HCT116 (cell line): Measurements from ENCODE around the gene ACKR1. TPM values are rescaled to one million over a fixed set of nuclear protein-coding genes. Genes with fewer than 3 reads are reported as not detected.

ENCODE experiments used
- ATAC-seq: fragments of 200-7000 bp; cut with Tn5 transposase; 2 replicates; pipeline ENCODE4 v1.9.1; 2020; ENCODE audit warnings: mild to moderate bottlenecking, moderate library complexity
- BruUV-seq: library from RNA; stranded (reverse); fragments of 400-500 nt; replicated peaks from 2 replicates; lab custom pipeline; 2021; lab: Mats Ljungman, UMichigan
- CTCF ChIA-PET: fragments of 300-600 bp; sonication (Branson Sonifier 250); formaldehyde crosslinking; loops from one replicate; lab custom pipeline; 2021; ENCODE audit warnings: antibody characterized with exemption; lab: Charles Lee
- POLR2A ChIA-PET: fragments of 300-600, 350-600 bp; sonication (Branson Sonifier 250); formaldehyde crosslinking; loops from one replicate; lab custom pipeline; 2021; ENCODE audit warnings: antibody characterized with exemption; lab: Charles Lee
- RAD21 ChIA-PET, 2 experiments: fragments of 300-600 bp; sonication (Branson Sonifier 250); formaldehyde crosslinking; loops; one replicate each; lab custom pipeline; 2023; ENCODE audit warnings: low total read pairs in 2 of 2; ENCODE audit not compliant: uncharacterized antibody in 2 of 2, unreplicated experiment in 2 of 2, low non-redundant PET in 1 of 2; lab: Charles Lee
- DNase-seq: peaks from one replicate; pipeline ENCODE4 v3.0.0-alpha.2; 2010; ENCODE audit warnings: low read depth, low spot score
- H2AFZ ChIP-seq: fragments of 200-600 bp; shearing (Covaris generic), sonication (generic); 2 replicates; pipeline ENCODE4 v1.6.1; 2017; ENCODE audit warnings: low read depth, mixed run types, mixed read lengths, antibody characterized with exemption, low read length; ENCODE audit not compliant: poor library complexity, severe bottlenecking
- H3K27ac ChIP-seq: 2 replicates; pipeline ENCODE4 v1.5.1; 2012; ENCODE audit warnings: low read depth, low read length
- H3K27me3 ChIP-seq: fragments of 200-600 bp; sonication (generic); 2 replicates; pipeline ENCODE4 v1.6.1; 2016; ENCODE audit warnings: mixed run types, low read length, mixed read lengths; ENCODE audit not compliant: insufficient read depth
- H3K36me3 ChIP-seq, 2 experiments: fragments of 200-500 bp in 1 of 2; fragments of 200-600 bp in 1 of 2; sonication (Bioruptor generic) in 1 of 2; sonication (generic) in 1 of 2; 2 replicates each; pipeline versions ENCODE4 v1.5.1 to v1.6.1; 2014 to 2016; ENCODE audit warnings: low read length in 2 of 2, inconsistent platforms in 1 of 2, mixed read lengths in 1 of 2, mixed run types in 1 of 2; ENCODE audit not compliant: insufficient read depth in 2 of 2, control insufficient read depth in 1 of 2
- H3K4me1 ChIP-seq, 2 experiments: fragments of 200-600 bp in 1 of 2; sonication (generic) in 1 of 2; 2 replicates each; pipeline versions ENCODE4 v1.5.1 to v1.6.1; 2012 to 2017; ENCODE audit warnings: low read length in 2 of 2, inconsistent platforms in 1 of 2, mild to moderate bottlenecking in 1 of 2, mixed read lengths in 1 of 2, mixed run types in 1 of 2, moderate library complexity in 1 of 2; ENCODE audit not compliant: insufficient read depth in 2 of 2, control insufficient read depth in 1 of 2
- H3K4me2 ChIP-seq: fragments of 200-600 bp; sonication (generic); 2 replicates; pipeline ENCODE4 v1.6.1; 2017; ENCODE audit warnings: mixed run types, low read length, mixed read lengths
- H3K4me3 ChIP-seq, 2 experiments: fragments of 200-600 bp in 1 of 2; sonication (generic) in 1 of 2; replicated peaks in 1 of 2; 2 replicates each; pipeline ENCODE4 v1.5.1; 2011 to 2016; ENCODE audit warnings: low read length in 2 of 2, control low read depth in 1 of 2, low read depth in 1 of 2, mild to moderate bottlenecking in 1 of 2, mixed read lengths in 1 of 2, mixed run types in 1 of 2
- H3K79me2 ChIP-seq: fragments of 200-600 bp; sonication (generic); 2 replicates; pipeline ENCODE4 v1.6.1; 2017; ENCODE audit warnings: mild to moderate bottlenecking, mixed run types, low read length, moderate library complexity, mixed read lengths; ENCODE audit not compliant: insufficient read depth
- H3K9ac ChIP-seq: fragments of 200-600 bp; sonication (generic); 2 replicates; pipeline ENCODE4 v1.6.1; 2016; ENCODE audit warnings: low read length, mixed read lengths
- H3K9me2 ChIP-seq: fragments of 200-600 bp; sonication (generic), shearing (Covaris generic); 2 replicates; pipeline ENCODE4 v1.6.1; 2017; ENCODE audit warnings: mixed run types, mild to moderate bottlenecking, moderate library complexity; ENCODE audit not compliant: insufficient read depth
- H3K9me3 ChIP-seq, 2 experiments: fragments of 200-500 bp in 1 of 2; fragments of 200-600 bp in 1 of 2; sonication (Bioruptor generic) in 1 of 2; sonication (generic) in 1 of 2; 2 replicates each; pipeline ENCODE4 v1.6.1; 2014 to 2017; ENCODE audit warnings: low read length in 2 of 2, mixed read lengths in 2 of 2, inconsistent platforms in 1 of 2, low read depth in 1 of 2, mild to moderate bottlenecking in 1 of 2, mixed run types in 1 of 2, moderate library complexity in 1 of 2; ENCODE audit not compliant: control insufficient read depth in 1 of 2, insufficient read depth in 1 of 2
- H4K20me1 ChIP-seq: fragments of 200-600 bp; sonication (generic), shearing (Covaris generic); 2 replicates; pipeline ENCODE4 v1.6.1; 2017; ENCODE audit warnings: mixed run types, mild to moderate bottlenecking, moderate library complexity; ENCODE audit not compliant: insufficient read depth
- CBX3 ChIP-seq: IDR thresholded peaks from 2 replicates; pipeline ENCODE4 v1.6.1; 2012; ENCODE audit warnings: low read depth
- EGR1 ChIP-seq: IDR thresholded peaks from 2 replicates; pipeline ENCODE4 v1.6.1; 2012; ENCODE audit warnings: low read depth
- ELF1 ChIP-seq: IDR thresholded peaks from 2 replicates; pipeline ENCODE4 v1.6.1; 2012; ENCODE audit warnings: low read depth, borderline replicate concordance
- EZH2phosphoT487 ChIP-seq: fragments of 200-600 bp; IDR thresholded peaks from 2 replicates; pipeline ENCODE4 v1.6.1; 2018; ENCODE audit warnings: antibody characterized with exemption, borderline replicate concordance
- JUND ChIP-seq: IDR thresholded peaks from 2 replicates; pipeline ENCODE4 v1.6.1; 2012
- POLR2A ChIP-seq: IDR thresholded peaks from 2 replicates; pipeline ENCODE4 v1.7.0; 2011; ENCODE audit warnings: borderline replicate concordance; ENCODE audit not compliant: insufficient read depth, insufficient read length; ENCODE audit errors: extremely low read depth
- REST ChIP-seq: IDR thresholded peaks from 2 replicates; pipeline ENCODE4 v1.6.1; 2012; ENCODE audit warnings: low read depth
- SP1 ChIP-seq: IDR thresholded peaks from 2 replicates; pipeline ENCODE4 v1.6.1; 2012; ENCODE audit warnings: low read depth
- SRF ChIP-seq: IDR thresholded peaks from 2 replicates; pipeline ENCODE4 v1.6.1; 2012; ENCODE audit warnings: low read depth
- ZFX ChIP-seq: fragments of 450-650 bp; IDR thresholded peaks from 2 replicates; pipeline ENCODE4 v1.6.1; 2017
- ZNF274 ChIP-seq: fragments of 200-500 bp; sonication (Bioruptor generic); IDR thresholded peaks from 2 replicates; pipeline ENCODE4 v1.6.1; 2014; ENCODE audit warnings: mild to moderate bottlenecking, low read depth, low read length, inconsistent platforms
- intact Hi-C: fragments of 100-400 bp; cut with micrococcal nuclease; formaldehyde crosslinking; loops from 2 replicates; pipeline ENCODE4 v1.10.0; 2022
- total RNA-seq: library from RNA; stranded (reverse); gene quantifications from one replicate; pipeline ENCODE4 v1.2.1, GENCODE V29; 2021; ENCODE audit not compliant: unreplicated experiment
- TF ChIP-seq, protein P1 (sequence below): IDR thresholded peaks from 2 replicates; pipeline ENCODE4 v1.6.1; 2012
- TF ChIP-seq, protein P2 (sequence below), 3 experiments: fragments of 200-600 bp in 1 of 3; sonication (generic) in 1 of 3; IDR thresholded peaks in 2 of 3; conservative IDR thresholded peaks in 1 of 3; 2 replicates each; pipeline ENCODE4 v1.5.1; 2012 to 2017; ENCODE audit warnings: low read depth in 2 of 3, low read length in 2 of 3, antibody characterized with exemption in 1 of 3, borderline replicate concordance in 1 of 3, control low read depth in 1 of 3, mild to moderate bottlenecking in 1 of 3, mixed read lengths in 1 of 3, mixed run types in 1 of 3, moderate library complexity in 1 of 3; ENCODE audit not compliant: insufficient read depth in 1 of 3

The ACKR1 gene
- total RNA-seq, 1 experiment from 2014 or later = not detected

DNA sequence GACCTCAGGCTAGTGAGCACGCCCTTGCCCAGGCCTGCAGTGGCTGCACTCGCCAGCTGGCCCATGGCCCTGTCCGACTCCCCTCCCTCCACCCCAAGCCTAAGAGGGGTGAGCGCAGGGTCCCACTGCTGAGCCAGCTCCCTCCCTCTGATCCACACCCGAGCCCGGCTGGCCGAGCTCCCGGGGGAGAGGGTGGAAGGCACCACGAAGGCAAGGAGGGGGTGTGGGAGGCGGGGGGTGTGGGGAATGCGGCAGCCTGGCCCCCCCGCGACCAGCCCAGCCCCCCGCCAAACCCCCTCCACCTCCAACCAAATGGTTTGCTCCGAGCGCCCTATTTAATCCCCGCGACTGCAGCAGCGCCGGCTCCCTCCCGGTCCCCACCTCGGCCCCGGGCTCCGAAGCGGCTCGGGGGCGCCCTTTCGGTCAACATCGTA, 33.4 kb upstream of the ACKR1 start, which contains the start of gene CADM3 (continued):
- TF ChIP-seq EGR1 = no peak
- TF ChIP-seq CBX3 = no peak
- TF ChIP-seq, protein P1, sequence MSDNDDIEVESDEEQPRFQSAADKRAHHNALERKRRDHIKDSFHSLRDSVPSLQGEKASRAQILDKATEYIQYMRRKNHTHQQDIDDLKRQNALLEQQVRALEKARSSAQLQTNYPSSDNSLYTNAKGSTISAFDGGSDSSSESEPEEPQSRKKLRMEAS = no peak
- TF ChIP-seq, all 23 proteins: peak for 0

GRCh38 chr1:159171688-159172501, 32.8 kb upstream of the ACKR1 start:
- RAD21 ChIA-PET = no interaction called here
- Histone ChIP-seq H3K4me1 (no peaks in the 10 kb centered on the region), H3K79me2 (no peaks in the 10 kb centered on the region), H3K9me2 (no peaks in the 10 kb centered on the region), H3K27ac (no peak overlapping the region), H3K36me3 (no peaks in the 10 kb centered on the region), H3K4me2 (no peak overlapping the region), H3K9me3 (no peaks in the 10 kb centered on the region), H4K20me1 (no peaks in the 10 kb centered on the region), H3K27me3 (peaks cover 37% of the 10 kb centered on the region), H3K4me3 (no peak overlapping the region), H2AFZ (no peak overlapping the region), H3K9ac (no peak overlapping the region)
- DNase-seq (no peak), ATAC-seq (no peak)
- BruUV-seq = no TSS peak
- no peak for TF ChIP-seq SRF
- no peak for TF ChIP-seq REST
- TF ChIP-seq ZFX = no peak
- TF ChIP-seq, protein P2, sequence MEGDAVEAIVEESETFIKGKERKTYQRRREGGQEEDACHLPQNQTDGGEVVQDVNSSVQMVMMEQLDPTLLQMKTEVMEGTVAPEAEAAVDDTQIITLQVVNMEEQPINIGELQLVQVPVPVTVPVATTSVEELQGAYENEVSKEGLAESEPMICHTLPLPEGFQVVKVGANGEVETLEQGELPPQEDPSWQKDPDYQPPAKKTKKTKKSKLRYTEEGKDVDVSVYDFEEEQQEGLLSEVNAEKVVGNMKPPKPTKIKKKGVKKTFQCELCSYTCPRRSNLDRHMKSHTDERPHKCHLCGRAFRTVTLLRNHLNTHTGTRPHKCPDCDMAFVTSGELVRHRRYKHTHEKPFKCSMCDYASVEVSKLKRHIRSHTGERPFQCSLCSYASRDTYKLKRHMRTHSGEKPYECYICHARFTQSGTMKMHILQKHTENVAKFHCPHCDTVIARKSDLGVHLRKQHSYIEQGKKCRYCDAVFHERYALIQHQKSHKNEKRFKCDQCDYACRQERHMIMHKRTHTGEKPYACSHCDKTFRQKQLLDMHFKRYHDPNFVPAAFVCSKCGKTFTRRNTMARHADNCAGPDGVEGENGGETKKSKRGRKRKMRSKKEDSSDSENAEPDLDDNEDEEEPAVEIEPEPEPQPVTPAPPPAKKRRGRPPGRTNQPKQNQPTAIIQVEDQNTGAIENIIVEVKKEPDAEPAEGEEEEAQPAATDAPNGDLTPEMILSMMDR (IDR thresholded peaks at IDR 0.05 in 2 of 3, conservative IDR thresholded peaks at IDR 0.05 in 1 of 3; ENCODE audit: borderline replicate concordance in 1 of 3, insufficient read depth in 1 of 3, low read depth in 2 of 3, low read length in 2 of 3) = no peak
- TF ChIP-seq JUND = no peak
- no peak for TF ChIP-seq SP1
- TF ChIP-seq POLR2A = no peak
- TF ChIP-seq ZNF274 = no peak
- TF ChIP-seq ELF1 = no peak
- no peak for TF ChIP-seq EZH2phosphoT487
- intact Hi-C loops = no loop called here
- POLR2A ChIA-PET = no interaction called here
- CTCF ChIA-PET = no interaction called here
